ENCODE data around the gene FCF1.

- no peak for TF ChIP-seq CTCF (IDR thresholded peaks at IDR 0.05; ENCODE audit: poor library complexity)
- no peak for TF ChIP-seq EZH2phosphoT487 (IDR thresholded peaks at IDR 0.05; ENCODE audit: low read depth, severe bottlenecking, unreplicated experiment)
Measured at GRCh38 chr14:74697011-74697410, 15.9 kb upstream of the FCF1 start.
